SU-DHL-6 (cell line): Measurements from ENCODE around the gene RUFY4.

ENCODE experiments used
- H2AFZ ChIP-seq: fragments of 200-600 bp; sonication (generic); 2 replicates; pipeline ENCODE4 v1.6.1; 2014; ENCODE audit warnings: low read depth, mild to moderate bottlenecking, moderate library complexity, mixed read lengths, antibody characterized with exemption, low read length; ENCODE audit not compliant: severe bottlenecking
- H3F3A ChIP-seq: fragments of 200-600 bp; shearing (Covaris generic); 2 replicates; pipeline ENCODE4 v1.6.0; 2016; ENCODE audit warnings: antibody characterized with exemption, mild to moderate bottlenecking; ENCODE audit not compliant: insufficient read depth
- H3K27ac ChIP-seq: fragments of 200-600 bp; sonication (generic); 2 replicates; pipeline ENCODE4 v1.5.1; 2016; ENCODE audit warnings: low read depth, mild to moderate bottlenecking, low read length, moderate library complexity, mixed read lengths
- H3K27me3 ChIP-seq: fragments of 200-600 bp; sonication (generic), shearing (Covaris generic); 2 replicates; pipeline ENCODE4 v1.6.0; 2014; ENCODE audit warnings: mild to moderate bottlenecking, low read length
- H3K36me3 ChIP-seq: fragments of 200-600 bp; sonication (generic); 2 replicates; pipeline ENCODE4 v1.6.1; 2014; ENCODE audit warnings: mild to moderate bottlenecking, low read length, mixed read lengths
- H3K4me2 ChIP-seq: fragments of 300-600, 200-600 bp; shearing (Covaris generic), sonication (generic); 2 replicates; pipeline ENCODE4 v1.6.0; 2014; ENCODE audit warnings: low read length, low read depth, mild to moderate bottlenecking; ENCODE audit not compliant: poor library complexity, severe bottlenecking
- H3K4me3 ChIP-seq: fragments of 200-600 bp; sonication (generic); 2 replicates; pipeline ENCODE4 v1.5.1; 2014; ENCODE audit warnings: antibody characterized with exemption, low read length, mild to moderate bottlenecking, mixed read lengths; ENCODE audit not compliant: insufficient read depth, poor library complexity, severe bottlenecking
- H3K79me2 ChIP-seq: fragments of 200-600 bp; sonication (generic); 2 replicates; pipeline ENCODE4 v1.6.1; 2014; ENCODE audit warnings: mild to moderate bottlenecking, low read length, moderate library complexity; ENCODE audit not compliant: insufficient read depth
- H3K9ac ChIP-seq: fragments of 200-600 bp; sonication (generic); 2 replicates; pipeline ENCODE4 v1.7.0; 2014; ENCODE audit warnings: mild to moderate bottlenecking, low read length
- H3K9me2 ChIP-seq: fragments of 200-600 bp; sonication (generic); replicated peaks from 2 replicates; pipeline ENCODE4 v1.6.1; 2014; ENCODE audit warnings: low read length; ENCODE audit not compliant: insufficient read depth
- H3K9me3 ChIP-seq: fragments of 200-600 bp; sonication (generic); 2 replicates; pipeline ENCODE4 v1.6.1; 2014; ENCODE audit warnings: low read length, mixed read lengths; ENCODE audit not compliant: insufficient read depth
- H4K20me1 ChIP-seq: fragments of 200-600 bp; sonication (generic); 2 replicates; pipeline ENCODE4 v1.6.1; 2014; ENCODE audit warnings: low read depth, mild to moderate bottlenecking, antibody characterized with exemption, low read length, moderate library complexity, mixed read lengths
- EZH2phosphoT487 ChIP-seq: fragments of 200-600 bp; sonication (generic), shearing (Covaris generic); conservative IDR thresholded peaks from 2 replicates; pipeline ENCODE4 v1.6.1; 2018; ENCODE audit warnings: mild to moderate bottlenecking, antibody characterized with exemption, low read length, moderate library complexity, mixed read lengths
- TF ChIP-seq, protein P1 (sequence below): fragments of 200-600 bp; sonication (generic); IDR thresholded peaks from one replicate; pipeline ENCODE4 v1.5.1; 2017; ENCODE audit warnings: antibody characterized with exemption, mild to moderate bottlenecking, low read length, moderate library complexity; ENCODE audit not compliant: insufficient read depth, poor library complexity, severe bottlenecking

The RUFY4 gene

DNA sequence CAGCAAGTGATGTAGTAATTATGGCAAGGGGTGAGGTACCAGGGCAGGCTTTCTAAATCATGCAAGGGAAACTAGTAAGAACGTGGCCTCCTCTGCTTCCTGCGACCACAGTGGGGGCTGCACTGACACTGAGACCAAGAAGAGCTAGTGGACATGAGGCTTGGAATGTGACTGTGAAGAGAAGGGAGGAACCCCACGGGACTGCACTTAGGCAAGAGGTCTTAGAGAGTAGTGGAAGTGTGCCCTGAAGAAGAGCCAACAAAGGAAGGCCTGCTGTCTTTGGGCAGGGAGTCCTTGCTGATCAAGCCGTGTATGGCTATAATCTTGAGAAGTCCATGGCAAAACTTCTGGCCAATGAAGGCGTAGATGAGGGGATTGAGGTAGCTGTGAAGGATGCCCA lies 8.9 kb upstream of the RUFY4 start:
- H3K27ac ChIP-seq = no peak overlapping the region
- no peaks in the 10 kb centered on the region for H3K9me2 ChIP-seq
- H3K9ac ChIP-seq = no peak overlapping the region
- no peak overlapping the region for H2AFZ ChIP-seq
- no peak overlapping the region for H3K4me3 ChIP-seq
- no peaks in the 10 kb centered on the region for H3K79me2 ChIP-seq
- no peaks in the 10 kb centered on the region for H3K9me3 ChIP-seq
- TF ChIP-seq, protein P1, sequence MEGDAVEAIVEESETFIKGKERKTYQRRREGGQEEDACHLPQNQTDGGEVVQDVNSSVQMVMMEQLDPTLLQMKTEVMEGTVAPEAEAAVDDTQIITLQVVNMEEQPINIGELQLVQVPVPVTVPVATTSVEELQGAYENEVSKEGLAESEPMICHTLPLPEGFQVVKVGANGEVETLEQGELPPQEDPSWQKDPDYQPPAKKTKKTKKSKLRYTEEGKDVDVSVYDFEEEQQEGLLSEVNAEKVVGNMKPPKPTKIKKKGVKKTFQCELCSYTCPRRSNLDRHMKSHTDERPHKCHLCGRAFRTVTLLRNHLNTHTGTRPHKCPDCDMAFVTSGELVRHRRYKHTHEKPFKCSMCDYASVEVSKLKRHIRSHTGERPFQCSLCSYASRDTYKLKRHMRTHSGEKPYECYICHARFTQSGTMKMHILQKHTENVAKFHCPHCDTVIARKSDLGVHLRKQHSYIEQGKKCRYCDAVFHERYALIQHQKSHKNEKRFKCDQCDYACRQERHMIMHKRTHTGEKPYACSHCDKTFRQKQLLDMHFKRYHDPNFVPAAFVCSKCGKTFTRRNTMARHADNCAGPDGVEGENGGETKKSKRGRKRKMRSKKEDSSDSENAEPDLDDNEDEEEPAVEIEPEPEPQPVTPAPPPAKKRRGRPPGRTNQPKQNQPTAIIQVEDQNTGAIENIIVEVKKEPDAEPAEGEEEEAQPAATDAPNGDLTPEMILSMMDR = no peak
- no peak for TF ChIP-seq EZH2phosphoT487
- no peaks in the 10 kb centered on the region for H3K27me3 ChIP-seq
- H3K36me3 ChIP-seq = no peaks in the 10 kb centered on the region
- no peak overlapping the region for H3K4me2 ChIP-seq
- no peaks in the 10 kb centered on the region for H3F3A ChIP-seq
- no peaks in the 10 kb centered on the region for H4K20me1 ChIP-seq

DNA sequence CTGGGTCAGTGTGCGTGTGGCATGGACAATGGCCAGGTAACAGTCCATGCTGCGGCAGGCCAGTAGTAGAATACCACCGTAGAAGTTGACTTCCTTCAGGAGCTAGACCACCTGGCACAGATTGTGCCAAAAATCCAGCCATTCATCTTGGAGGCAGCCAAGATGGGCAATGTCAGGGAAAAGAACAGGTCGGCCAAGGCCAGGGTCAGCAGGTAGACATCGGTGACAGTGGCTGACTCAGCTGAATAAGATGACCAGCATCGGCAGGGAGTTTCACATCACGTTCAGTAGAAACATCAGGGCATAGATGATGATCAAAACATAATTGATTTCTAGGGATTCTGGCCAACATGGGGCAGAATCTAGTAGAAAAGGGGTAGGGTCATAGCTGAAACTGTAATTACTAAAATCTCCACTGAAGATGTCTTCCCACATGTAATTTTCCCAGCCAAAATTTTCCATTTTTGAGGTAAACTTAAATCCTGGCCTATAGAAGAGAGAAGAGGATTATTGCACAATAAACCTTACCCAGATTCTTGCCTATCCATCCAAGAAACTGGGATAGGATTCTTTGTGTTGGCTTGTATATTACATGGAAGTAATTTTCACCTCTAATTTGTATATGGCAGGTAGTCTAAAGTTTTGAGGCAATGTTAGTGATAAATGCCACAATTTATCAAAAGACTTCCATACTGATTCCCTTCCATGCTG lies 7.9 kb upstream of the RUFY4 start:
- H3F3A ChIP-seq = no peaks in the 10 kb centered on the region
- no peaks in the 10 kb centered on the region for H3K9me2 ChIP-seq
- no peaks in the 10 kb centered on the region for H3K79me2 ChIP-seq
- H3K9me3 ChIP-seq = no peaks in the 10 kb centered on the region
- H3K4me2 ChIP-seq = no peak overlapping the region
- no peak overlapping the region for H3K9ac ChIP-seq
- no peaks in the 10 kb centered on the region for H3K27me3 ChIP-seq
- H3K36me3 ChIP-seq = no peaks in the 10 kb centered on the region
- H3K4me3 ChIP-seq = no peak overlapping the region
- no peaks in the 10 kb centered on the region for H4K20me1 ChIP-seq
- TF ChIP-seq EZH2phosphoT487 = no peak
- TF ChIP-seq, protein P1 = no peak
- H2AFZ ChIP-seq = no peak overlapping the region
- no peak overlapping the region for H3K27ac ChIP-seq

DNA sequence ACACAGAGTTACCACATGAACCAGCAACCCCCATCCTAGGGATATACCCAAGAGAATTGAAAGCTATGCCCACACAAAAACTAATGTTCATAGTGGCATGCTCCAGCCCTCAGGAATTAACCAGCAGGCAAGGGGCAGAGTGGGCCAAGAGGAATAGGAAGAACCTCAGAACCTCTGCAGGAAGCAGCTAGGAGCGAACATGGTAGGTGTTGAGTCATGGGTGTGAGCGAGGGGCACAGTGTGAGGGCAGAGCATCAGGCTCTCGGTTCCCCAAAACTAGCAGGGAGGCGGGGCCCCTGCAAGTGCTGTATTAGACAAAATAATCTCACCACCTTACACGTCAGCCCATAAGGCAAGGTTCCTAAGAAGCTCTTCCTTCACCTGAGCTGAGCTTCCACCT lies 5.6 kb upstream of the RUFY4 start:
- no peaks in the 10 kb centered on the region for H3F3A ChIP-seq
- no peak overlapping the region for H3K9ac ChIP-seq
- H3K27ac ChIP-seq = no peak overlapping the region
- H3K79me2 ChIP-seq = no peaks in the 10 kb centered on the region
- H2AFZ ChIP-seq = no peak overlapping the region
- H3K36me3 ChIP-seq = no peaks in the 10 kb centered on the region
- no peak overlapping the region for H3K4me2 ChIP-seq
- no peak for TF ChIP-seq EZH2phosphoT487
- TF ChIP-seq, protein P1 = no peak
- H3K9me3 ChIP-seq = no peaks in the 10 kb centered on the region
- no peaks in the 10 kb centered on the region for H3K27me3 ChIP-seq
- no peak overlapping the region for H3K4me3 ChIP-seq
- no peaks in the 10 kb centered on the region for H4K20me1 ChIP-seq
- no peaks in the 10 kb centered on the region for H3K9me2 ChIP-seq
